ENCODE results near the gene OR8H3.

DNA sequence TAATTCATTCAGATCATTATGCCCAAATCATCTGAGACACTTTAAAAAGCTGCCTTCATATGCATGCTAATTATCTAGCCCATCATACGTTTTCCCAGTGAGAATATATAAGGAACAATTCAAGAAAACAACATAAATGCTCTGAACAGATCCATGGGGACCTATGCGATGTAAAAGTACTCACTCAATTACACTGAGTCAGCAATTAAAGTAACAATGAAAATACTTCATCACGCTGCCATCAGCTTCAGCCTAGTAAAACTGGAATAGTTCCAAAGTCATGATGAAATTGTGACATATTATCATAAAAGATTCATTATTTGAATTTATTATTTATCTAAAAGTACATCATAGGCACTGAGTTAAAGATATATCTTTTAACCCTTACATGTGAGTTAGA lies 41.6 kb downstream of the OR8H3 start:
- TF ChIP-seq, protein P1, sequence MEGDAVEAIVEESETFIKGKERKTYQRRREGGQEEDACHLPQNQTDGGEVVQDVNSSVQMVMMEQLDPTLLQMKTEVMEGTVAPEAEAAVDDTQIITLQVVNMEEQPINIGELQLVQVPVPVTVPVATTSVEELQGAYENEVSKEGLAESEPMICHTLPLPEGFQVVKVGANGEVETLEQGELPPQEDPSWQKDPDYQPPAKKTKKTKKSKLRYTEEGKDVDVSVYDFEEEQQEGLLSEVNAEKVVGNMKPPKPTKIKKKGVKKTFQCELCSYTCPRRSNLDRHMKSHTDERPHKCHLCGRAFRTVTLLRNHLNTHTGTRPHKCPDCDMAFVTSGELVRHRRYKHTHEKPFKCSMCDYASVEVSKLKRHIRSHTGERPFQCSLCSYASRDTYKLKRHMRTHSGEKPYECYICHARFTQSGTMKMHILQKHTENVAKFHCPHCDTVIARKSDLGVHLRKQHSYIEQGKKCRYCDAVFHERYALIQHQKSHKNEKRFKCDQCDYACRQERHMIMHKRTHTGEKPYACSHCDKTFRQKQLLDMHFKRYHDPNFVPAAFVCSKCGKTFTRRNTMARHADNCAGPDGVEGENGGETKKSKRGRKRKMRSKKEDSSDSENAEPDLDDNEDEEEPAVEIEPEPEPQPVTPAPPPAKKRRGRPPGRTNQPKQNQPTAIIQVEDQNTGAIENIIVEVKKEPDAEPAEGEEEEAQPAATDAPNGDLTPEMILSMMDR (IDR thresholded peaks at IDR 0.05; ENCODE audit: low read depth, low read length) = no peak
- TF ChIP-seq EZH2phosphoT487 (IDR thresholded peaks at IDR 0.05; ENCODE audit: low read depth) = no peak

All from OCI-LY3 (cell line).